GM18505 (cell line): ENCODE measurements around the gene ZDHHC24.

ENCODE experiments used
- ATAC-seq: cut with Tn5 transposase; IDR thresholded peaks from one replicate; pipeline ENCODE4 v1.9.1; 2021; ENCODE audit not compliant: unreplicated experiment
- POLR2A ChIP-seq: IDR thresholded peaks from 4 replicates; pipeline ENCODE4 v1.6.1; 2011; ENCODE audit warnings: borderline replicate concordance; ENCODE audit not compliant: insufficient read depth, insufficient read length; ENCODE audit errors: extremely low read depth

ZDHHC24 gene

GRCh38 chr11:66471142-66471541 lies 74.7 kb downstream of the ZDHHC24 start:
- no peak for TF ChIP-seq POLR2A
- no peak for ATAC-seq
